PC-3 (cell line): ENCODE results near the gene ACOXL.

Experiments used
- EZH2 ChIP-seq: fragments of 300-600 bp; sonication (generic); IDR thresholded peaks from one replicate; pipeline ENCODE4 v1.6.1; 2017; ENCODE audit warnings: antibody characterized with exemption, mild to moderate bottlenecking, low read length; ENCODE audit not compliant: unreplicated experiment
- EZH2phosphoT487 ChIP-seq: fragments of 300-600 bp; sonication (generic); IDR thresholded peaks from 2 replicates; pipeline ENCODE4 v1.6.1; 2018; ENCODE audit warnings: mild to moderate bottlenecking, antibody characterized with exemption, low read length, borderline replicate concordance
- TF ChIP-seq, protein P1 (sequence below): fragments of 300-600 bp; sonication (generic); conservative IDR thresholded peaks from 2 replicates; pipeline ENCODE4 v1.5.1; 2017; ENCODE audit warnings: antibody characterized with exemption, low read depth, mild to moderate bottlenecking, low read length

GRCh38 chr2:110990440-110990839 is 258.1 kb downstream of the ACOXL start:
- TF ChIP-seq, protein P1, sequence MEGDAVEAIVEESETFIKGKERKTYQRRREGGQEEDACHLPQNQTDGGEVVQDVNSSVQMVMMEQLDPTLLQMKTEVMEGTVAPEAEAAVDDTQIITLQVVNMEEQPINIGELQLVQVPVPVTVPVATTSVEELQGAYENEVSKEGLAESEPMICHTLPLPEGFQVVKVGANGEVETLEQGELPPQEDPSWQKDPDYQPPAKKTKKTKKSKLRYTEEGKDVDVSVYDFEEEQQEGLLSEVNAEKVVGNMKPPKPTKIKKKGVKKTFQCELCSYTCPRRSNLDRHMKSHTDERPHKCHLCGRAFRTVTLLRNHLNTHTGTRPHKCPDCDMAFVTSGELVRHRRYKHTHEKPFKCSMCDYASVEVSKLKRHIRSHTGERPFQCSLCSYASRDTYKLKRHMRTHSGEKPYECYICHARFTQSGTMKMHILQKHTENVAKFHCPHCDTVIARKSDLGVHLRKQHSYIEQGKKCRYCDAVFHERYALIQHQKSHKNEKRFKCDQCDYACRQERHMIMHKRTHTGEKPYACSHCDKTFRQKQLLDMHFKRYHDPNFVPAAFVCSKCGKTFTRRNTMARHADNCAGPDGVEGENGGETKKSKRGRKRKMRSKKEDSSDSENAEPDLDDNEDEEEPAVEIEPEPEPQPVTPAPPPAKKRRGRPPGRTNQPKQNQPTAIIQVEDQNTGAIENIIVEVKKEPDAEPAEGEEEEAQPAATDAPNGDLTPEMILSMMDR, result no peak
- no peak for TF ChIP-seq EZH2phosphoT487
- TF ChIP-seq EZH2, result no peak
